Liver (tissue), 9 donors: ENCODE measurements around the gene C10orf95. TPM values are rescaled to one million over a fixed set of nuclear protein-coding genes. Genes with fewer than 3 reads are reported as not detected.

ENCODE experiments used
- DNase-seq: peaks from one replicate; pipeline ENCODE4 v3.0.0-alpha.2; 2017; ENCODE audit warnings: low spot score
- H3K27ac ChIP-seq, 2 donors: one replicate each; pipeline ENCODE4 v1.7.0; 2013; ENCODE audit warnings: inconsistent platforms in 2 of 2, low read length in 2 of 2, control low read depth in 1 of 2, low read depth in 1 of 2, mild to moderate bottlenecking in 1 of 2
- H3K27me3 ChIP-seq, 4 donors: one replicate each; pipeline versions ENCODE4 v1.6.1 to v1.7.0; 2013; ENCODE audit warnings: low read length in 3 of 4, inconsistent platforms in 1 of 4, mild to moderate bottlenecking in 1 of 4, moderate library complexity in 1 of 4; ENCODE audit not compliant: control insufficient read depth in 4 of 4, insufficient read depth in 4 of 4
- H3K36me3 ChIP-seq, 4 donors: one replicate each; pipeline versions ENCODE4 v1.6.1 to v1.7.0; 2013; ENCODE audit warnings: low read length in 3 of 4, mild to moderate bottlenecking in 3 of 4, low read depth in 1 of 4, moderate library complexity in 1 of 4; ENCODE audit not compliant: control insufficient read depth in 4 of 4, insufficient read depth in 3 of 4
- H3K4me1 ChIP-seq, 4 donors: one replicate each; pipeline versions ENCODE4 v1.6.1 to v1.7.0; 2013; ENCODE audit warnings: low read length in 3 of 4, mild to moderate bottlenecking in 3 of 4, moderate library complexity in 1 of 4; ENCODE audit not compliant: control insufficient read depth in 4 of 4, insufficient read depth in 4 of 4
- H3K4me3 ChIP-seq, 3 donors: one replicate each; pipeline versions ENCODE4 v1.6.1 to v1.7.0; 2013; ENCODE audit warnings: low read length in 3 of 3, control low read depth in 1 of 3, low read depth in 1 of 3, mild to moderate bottlenecking in 1 of 3
- H3K9ac ChIP-seq, 2 donors: one replicate each; pipeline ENCODE4 v1.7.0; 2013; ENCODE audit warnings: low read length in 2 of 2, mild to moderate bottlenecking in 2 of 2, moderate library complexity in 2 of 2, control low read depth in 1 of 2, low read depth in 1 of 2
- H3K9me3 ChIP-seq, 4 donors: one replicate each; pipeline versions ENCODE4 v1.6.1 to v1.7.0; 2013; ENCODE audit warnings: low read length in 3 of 4; ENCODE audit not compliant: control insufficient read depth in 4 of 4
- EGR1 ChIP-seq, 2 donors: IDR thresholded peaks; 2 replicates each; pipeline ENCODE4 v1.6.1; 2016 to 2018; ENCODE audit warnings: antibody characterized with exemption in 2 of 2, low read depth in 2 of 2
- FOXA1 ChIP-seq: IDR thresholded peaks from 2 replicates; pipeline ENCODE4 v1.6.1; 2016; ENCODE audit warnings: antibody characterized with exemption
- FOXA2 ChIP-seq: IDR thresholded peaks from 2 replicates; pipeline ENCODE4 v1.6.1; 2016; ENCODE audit warnings: antibody characterized with exemption
- GABPA ChIP-seq, 2 donors: IDR thresholded peaks in 1 of 2; conservative IDR thresholded peaks in 1 of 2; 2 replicates each; pipeline ENCODE4 v1.6.1; 2016; ENCODE audit warnings: antibody characterized with exemption in 2 of 2, mild to moderate bottlenecking in 1 of 2, moderate library complexity in 1 of 2
- HNF4A ChIP-seq, 2 donors: conservative IDR thresholded peaks; 2 replicates each; pipeline ENCODE4 v1.6.1; 2016; ENCODE audit warnings: antibody characterized with exemption in 2 of 2, mild to moderate bottlenecking in 2 of 2
- HNF4G ChIP-seq: IDR thresholded peaks from 2 replicates; pipeline ENCODE4 v1.6.1; 2016; ENCODE audit warnings: antibody characterized with exemption
- JUND ChIP-seq, 2 donors: IDR thresholded peaks; 2 replicates each; pipeline ENCODE4 v1.6.1; 2016; ENCODE audit warnings: antibody characterized with exemption in 2 of 2
- NR2F2 ChIP-seq: IDR thresholded peaks from 2 replicates; pipeline ENCODE4 v1.6.1; 2016; ENCODE audit warnings: antibody characterized with exemption
- RAD21 ChIP-seq, 2 donors: IDR thresholded peaks; 2 replicates each; pipeline ENCODE4 v1.6.1; 2016; ENCODE audit warnings: antibody characterized with exemption in 2 of 2, mild to moderate bottlenecking in 2 of 2
- RXRA ChIP-seq, 2 donors: IDR thresholded peaks; 2 replicates each; pipeline ENCODE4 v1.6.1; 2017 to 2018; ENCODE audit warnings: antibody characterized with exemption in 2 of 2, mild to moderate bottlenecking in 1 of 2
- SP1 ChIP-seq: IDR thresholded peaks from 2 replicates; pipeline ENCODE4 v1.6.1; 2018; ENCODE audit warnings: antibody characterized with exemption, mild to moderate bottlenecking
- TAF1 ChIP-seq: conservative IDR thresholded peaks from 2 replicates; pipeline ENCODE4 v1.6.1; 2016; ENCODE audit warnings: antibody characterized with exemption, mild to moderate bottlenecking
- YY1 ChIP-seq: IDR thresholded peaks from 2 replicates; pipeline ENCODE4 v1.6.1; 2016; ENCODE audit warnings: antibody characterized with exemption, mild to moderate bottlenecking
- WGBS: extraction: QIAGEN DNeasy Blood & Tissue Kit; methylation state at CpG from one replicate; pipeline ENCODE4 v1.1.7; 2013; 5-methylcytosine and 5-hydroxymethylcytosine counted together
- polyA plus RNA-seq, 2 donors: library from polyadenylated mRNA; stranded (reverse) in 1 of 2; unstranded in 1 of 2; fragments of 200-250 nt in 1 of 2; fragments of >200 nt in 1 of 2; fragmentation: Nextera tagmentation in 1 of 2; extraction: Ambion mirVana in 1 of 2; gene quantifications; one replicate each; pipeline versions ENCODE4 v1.2.1 to v1.2.3, GENCODE V29; 2013 to 2015
- total RNA-seq, 2 donors: library from RNA; depleted of rRNA; stranded (reverse); fragments of >200 nt; gene quantifications; one replicate each; pipeline ENCODE4 v1.2.3, GENCODE V29; 2014
- TF ChIP-seq, protein P1 (sequence below): IDR thresholded peaks from 2 replicates; pipeline ENCODE4 v1.6.1; 2016; ENCODE audit warnings: antibody characterized with exemption
- TF ChIP-seq, protein P2 (sequence below): IDR thresholded peaks from 2 replicates; pipeline ENCODE4 v1.6.1; 2016; ENCODE audit warnings: antibody characterized with exemption
- TF ChIP-seq, protein P3 (sequence below): fragments of 150-350 bp; IDR thresholded peaks from 2 replicates; pipeline ENCODE4 v1.5.1; 2017; ENCODE audit warnings: improper control_type of control experiment, low read depth, low read length; ENCODE audit not compliant: missing input control
- TF ChIP-seq, protein P4 (sequence below): IDR thresholded peaks from 2 replicates; pipeline ENCODE4 v1.6.1; 2016; ENCODE audit warnings: antibody characterized with exemption
- TF ChIP-seq, protein P5 (sequence below): IDR thresholded peaks from 2 replicates; pipeline ENCODE4 v1.6.1; 2016; ENCODE audit warnings: antibody characterized with exemption, mild to moderate bottlenecking
- donor health status: healthy.
- donor health status: healthy.
- donor health status: healthy.
- donor health status: healthy.
- donor health status: healthy.

Gene C10orf95
- total and polyA plus RNA-seq, 4 donors, result 0.09 to 0.24 TPM; not detected in 2

DNA sequence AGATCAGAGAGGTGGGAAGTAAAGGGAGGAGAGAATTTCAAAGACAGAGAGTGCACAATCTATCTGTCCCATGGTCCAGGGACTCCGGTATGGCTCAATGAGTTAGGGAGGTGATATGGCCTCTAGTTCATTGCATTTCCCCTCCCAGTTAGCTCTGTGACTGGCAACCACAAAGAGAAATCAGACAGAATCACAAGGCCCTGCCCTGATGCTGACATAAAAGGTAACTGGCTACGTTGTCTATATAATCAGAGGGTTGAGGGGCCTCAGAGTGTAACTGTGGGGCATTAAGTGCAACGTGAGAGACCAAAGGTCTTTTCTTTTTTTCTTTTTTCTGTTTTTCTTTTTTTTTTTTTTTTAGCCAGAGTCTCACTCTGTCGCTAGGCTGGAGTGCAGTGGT is 7.3 kb upstream of the C10orf95 start (continued):
- TF ChIP-seq, protein P1, sequence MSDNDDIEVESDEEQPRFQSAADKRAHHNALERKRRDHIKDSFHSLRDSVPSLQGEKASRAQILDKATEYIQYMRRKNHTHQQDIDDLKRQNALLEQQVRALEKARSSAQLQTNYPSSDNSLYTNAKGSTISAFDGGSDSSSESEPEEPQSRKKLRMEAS, result no peak
- TF ChIP-seq EGR1 (IDR thresholded peaks at IDR 0.05; ENCODE audit: low read depth in 2 of 2) (no peak), NR2F2 (no peak)

DNA sequence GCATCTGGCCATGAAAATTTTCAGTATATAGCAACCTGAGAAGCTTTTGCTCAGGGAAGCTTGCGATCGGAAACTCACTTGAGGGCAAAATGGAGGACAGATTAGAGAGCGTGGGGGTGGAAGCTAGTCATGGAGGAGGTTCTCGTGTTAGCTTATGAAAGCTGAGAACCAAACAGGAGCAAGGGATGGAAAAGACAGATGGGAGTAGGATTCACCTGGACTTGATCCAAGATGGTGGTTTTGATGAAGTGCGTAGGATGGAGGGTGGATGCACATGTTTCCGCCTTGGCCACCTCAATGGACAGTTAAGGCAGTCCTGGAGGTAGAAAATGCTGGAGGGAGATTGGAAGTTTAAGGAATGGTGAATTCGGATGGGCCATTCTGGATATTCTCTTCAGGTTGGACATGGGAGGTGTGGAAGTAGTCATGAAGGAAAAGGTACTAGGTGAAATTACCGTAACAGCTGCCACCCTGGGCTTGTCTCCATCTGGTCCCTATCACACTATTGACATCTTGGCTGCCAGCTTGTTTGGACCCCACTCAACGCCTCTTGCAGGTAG is 6.3 kb upstream of the C10orf95 start:
- Histone ChIP-seq H3K27me3 (no peaks in the 10 kb centered on the region), H3K4me3 (no peak overlapping the region), H3K36me3 (peaks cover 0 to 6% (median 3%) of the 10 kb centered on the region in 4 donors), H3K9me3 (no peaks in the 10 kb centered on the region), H3K27ac (no peak overlapping the region), H3K9ac (no peak overlapping the region), H3K4me1 (peaks cover 11 to 27% (median 21%) of the 10 kb centered on the region in 4 donors)
- 93% methylated on average over 9 of the region's 9 CpGs for WGBS
- no peak for TF ChIP-seq TAF1
- no peak for TF ChIP-seq RXRA (IDR thresholded peaks at IDR 0.05)
- no peak for TF ChIP-seq FOXA2
- no peak for TF ChIP-seq SP1
- TF ChIP-seq FOXA1, result no peak
- no peak for TF ChIP-seq GABPA (IDR thresholded peaks at IDR 0.05 in 1 of 2, conservative IDR thresholded peaks at IDR 0.05 in 1 of 2)
- TF ChIP-seq, protein P2, sequence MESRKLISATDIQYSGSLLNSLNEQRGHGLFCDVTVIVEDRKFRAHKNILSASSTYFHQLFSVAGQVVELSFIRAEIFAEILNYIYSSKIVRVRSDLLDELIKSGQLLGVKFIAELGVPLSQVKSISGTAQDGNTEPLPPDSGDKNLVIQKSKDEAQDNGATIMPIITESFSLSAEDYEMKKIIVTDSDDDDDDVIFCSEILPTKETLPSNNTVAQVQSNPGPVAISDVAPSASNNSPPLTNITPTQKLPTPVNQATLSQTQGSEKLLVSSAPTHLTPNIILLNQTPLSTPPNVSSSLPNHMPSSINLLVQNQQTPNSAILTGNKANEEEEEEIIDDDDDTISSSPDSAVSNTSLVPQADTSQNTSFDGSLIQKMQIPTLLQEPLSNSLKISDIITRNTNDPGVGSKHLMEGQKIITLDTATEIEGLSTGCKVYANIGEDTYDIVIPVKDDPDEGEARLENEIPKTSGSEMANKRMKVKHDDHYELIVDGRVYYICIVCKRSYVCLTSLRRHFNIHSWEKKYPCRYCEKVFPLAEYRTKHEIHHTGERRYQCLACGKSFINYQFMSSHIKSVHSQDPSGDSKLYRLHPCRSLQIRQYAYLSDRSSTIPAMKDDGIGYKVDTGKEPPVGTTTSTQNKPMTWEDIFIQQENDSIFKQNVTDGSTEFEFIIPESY, result no peak
- TF ChIP-seq RAD21 (IDR thresholded peaks at IDR 0.05), result no peak
- no peak for DNase-seq

DNA sequence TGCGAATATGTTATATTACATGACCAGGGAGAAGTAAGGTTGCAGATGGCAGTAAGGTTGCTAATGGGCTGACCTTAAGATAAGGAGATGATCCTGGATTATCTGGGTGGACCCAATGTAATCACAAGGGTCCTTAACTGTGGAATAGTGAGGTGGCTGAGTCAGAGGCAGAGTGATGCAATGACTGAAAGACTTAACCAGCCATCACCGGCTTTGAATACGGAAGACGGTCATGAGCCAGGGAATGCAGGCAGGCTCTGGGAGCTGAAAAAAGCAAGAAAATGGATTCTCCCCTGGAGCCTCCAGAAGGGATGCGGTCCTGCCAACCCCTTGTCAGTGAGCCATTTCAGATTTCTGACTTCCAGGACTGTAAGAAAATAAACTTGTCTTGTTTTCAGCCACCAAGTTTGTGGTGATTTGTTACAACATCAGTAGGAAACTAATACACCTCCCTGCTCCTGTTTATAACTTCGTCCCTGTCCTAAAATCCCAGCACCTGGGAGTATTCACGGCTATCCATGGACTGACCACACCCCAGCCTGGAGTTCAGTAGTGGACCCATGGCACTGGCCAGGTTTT is 4.6 kb upstream of the C10orf95 start:
- Histone ChIP-seq H3K36me3 (peaks cover 0 to 6% (median 3%) of the 10 kb centered on the region in 4 donors), H3K9ac (no peak overlapping the region), H3K4me1 (peaks cover 7 to 22% (median 17%) of the 10 kb centered on the region in 4 donors), H3K27me3 (no peaks in the 10 kb centered on the region), H3K4me3 (no peak overlapping the region), H3K9me3 (no peaks in the 10 kb centered on the region), H3K27ac (no peak overlapping the region)
- whole genome bisulfite sequencing, result 91% methylated on average over 7 of the region's 7 CpGs
- TF ChIP-seq, protein P2, result no peak
- no peak for TF ChIP-seq FOXA1
- no peak for TF ChIP-seq YY1
- TF ChIP-seq, protein P1, result no peak
- TF ChIP-seq RAD21 (IDR thresholded peaks at IDR 0.05), result no peak
- TF ChIP-seq RXRA (IDR thresholded peaks at IDR 0.05), result no peak
- no peak for TF ChIP-seq FOXA2
- TF ChIP-seq TAF1, result no peak
- TF ChIP-seq, protein P3, sequence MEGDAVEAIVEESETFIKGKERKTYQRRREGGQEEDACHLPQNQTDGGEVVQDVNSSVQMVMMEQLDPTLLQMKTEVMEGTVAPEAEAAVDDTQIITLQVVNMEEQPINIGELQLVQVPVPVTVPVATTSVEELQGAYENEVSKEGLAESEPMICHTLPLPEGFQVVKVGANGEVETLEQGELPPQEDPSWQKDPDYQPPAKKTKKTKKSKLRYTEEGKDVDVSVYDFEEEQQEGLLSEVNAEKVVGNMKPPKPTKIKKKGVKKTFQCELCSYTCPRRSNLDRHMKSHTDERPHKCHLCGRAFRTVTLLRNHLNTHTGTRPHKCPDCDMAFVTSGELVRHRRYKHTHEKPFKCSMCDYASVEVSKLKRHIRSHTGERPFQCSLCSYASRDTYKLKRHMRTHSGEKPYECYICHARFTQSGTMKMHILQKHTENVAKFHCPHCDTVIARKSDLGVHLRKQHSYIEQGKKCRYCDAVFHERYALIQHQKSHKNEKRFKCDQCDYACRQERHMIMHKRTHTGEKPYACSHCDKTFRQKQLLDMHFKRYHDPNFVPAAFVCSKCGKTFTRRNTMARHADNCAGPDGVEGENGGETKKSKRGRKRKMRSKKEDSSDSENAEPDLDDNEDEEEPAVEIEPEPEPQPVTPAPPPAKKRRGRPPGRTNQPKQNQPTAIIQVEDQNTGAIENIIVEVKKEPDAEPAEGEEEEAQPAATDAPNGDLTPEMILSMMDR, result no peak
- TF ChIP-seq HNF4G, result no peak
- TF ChIP-seq, protein P4, sequence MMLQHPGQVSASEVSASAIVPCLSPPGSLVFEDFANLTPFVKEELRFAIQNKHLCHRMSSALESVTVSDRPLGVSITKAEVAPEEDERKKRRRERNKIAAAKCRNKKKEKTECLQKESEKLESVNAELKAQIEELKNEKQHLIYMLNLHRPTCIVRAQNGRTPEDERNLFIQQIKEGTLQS, result no peak
- no peak for TF ChIP-seq JUND (IDR thresholded peaks at IDR 0.05)
- no peak for TF ChIP-seq SP1
- TF ChIP-seq, protein P5, sequence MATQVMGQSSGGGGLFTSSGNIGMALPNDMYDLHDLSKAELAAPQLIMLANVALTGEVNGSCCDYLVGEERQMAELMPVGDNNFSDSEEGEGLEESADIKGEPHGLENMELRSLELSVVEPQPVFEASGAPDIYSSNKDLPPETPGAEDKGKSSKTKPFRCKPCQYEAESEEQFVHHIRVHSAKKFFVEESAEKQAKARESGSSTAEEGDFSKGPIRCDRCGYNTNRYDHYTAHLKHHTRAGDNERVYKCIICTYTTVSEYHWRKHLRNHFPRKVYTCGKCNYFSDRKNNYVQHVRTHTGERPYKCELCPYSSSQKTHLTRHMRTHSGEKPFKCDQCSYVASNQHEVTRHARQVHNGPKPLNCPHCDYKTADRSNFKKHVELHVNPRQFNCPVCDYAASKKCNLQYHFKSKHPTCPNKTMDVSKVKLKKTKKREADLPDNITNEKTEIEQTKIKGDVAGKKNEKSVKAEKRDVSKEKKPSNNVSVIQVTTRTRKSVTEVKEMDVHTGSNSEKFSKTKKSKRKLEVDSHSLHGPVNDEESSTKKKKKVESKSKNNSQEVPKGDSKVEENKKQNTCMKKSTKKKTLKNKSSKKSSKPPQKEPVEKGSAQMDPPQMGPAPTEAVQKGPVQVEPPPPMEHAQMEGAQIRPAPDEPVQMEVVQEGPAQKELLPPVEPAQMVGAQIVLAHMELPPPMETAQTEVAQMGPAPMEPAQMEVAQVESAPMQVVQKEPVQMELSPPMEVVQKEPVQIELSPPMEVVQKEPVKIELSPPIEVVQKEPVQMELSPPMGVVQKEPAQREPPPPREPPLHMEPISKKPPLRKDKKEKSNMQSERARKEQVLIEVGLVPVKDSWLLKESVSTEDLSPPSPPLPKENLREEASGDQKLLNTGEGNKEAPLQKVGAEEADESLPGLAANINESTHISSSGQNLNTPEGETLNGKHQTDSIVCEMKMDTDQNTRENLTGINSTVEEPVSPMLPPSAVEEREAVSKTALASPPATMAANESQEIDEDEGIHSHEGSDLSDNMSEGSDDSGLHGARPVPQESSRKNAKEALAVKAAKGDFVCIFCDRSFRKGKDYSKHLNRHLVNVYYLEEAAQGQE, result no peak
- no peak for TF ChIP-seq EGR1 (IDR thresholded peaks at IDR 0.05; ENCODE audit: low read depth in 2 of 2)
- no peak for TF ChIP-seq HNF4A (conservative IDR thresholded peaks at IDR 0.05)
- no peak for TF ChIP-seq NR2F2
- no peak for TF ChIP-seq GABPA (IDR thresholded peaks at IDR 0.05 in 1 of 2, conservative IDR thresholded peaks at IDR 0.05 in 1 of 2)
- DNase-seq, result no peak
